PC-9 (cell line): Measurements from ENCODE around the gene SLC30A10. TPM values are rescaled to one million over a fixed set of nuclear protein-coding genes. Genes with fewer than 3 reads are reported as not detected.

ENCODE experiments used
- BruUV-seq: library from RNA; stranded (reverse); fragments of 400-500 nt; replicated peaks from 2 replicates; lab custom pipeline; 2021; lab: Mats Ljungman, UMichigan
- CTCF ChIA-PET: fragments of 300-600 bp; sonication (Branson Sonifier 250); formaldehyde crosslinking; loops from one replicate; lab custom pipeline; 2022; ENCODE audit warnings: antibody characterized with exemption; lab: Charles Lee
- POLR2A ChIA-PET: fragments of 300-600 bp; sonication (Branson Sonifier 250); formaldehyde crosslinking; loops from one replicate; lab custom pipeline; 2022; ENCODE audit warnings: antibody characterized with exemption; ENCODE audit not compliant: unreplicated experiment; lab: Charles Lee
- DNase-seq, 2 experiments: peaks; one replicate each; pipeline versions ENCODE4 v3.0.0 to v3.0.0-alpha.2; 2015 to 2022; ENCODE audit warnings: mixed read lengths in 1 of 2
- H2AFZ ChIP-seq: fragments of 200-600 bp; sonication (generic); 2 replicates; pipeline ENCODE4 v1.8.1; 2017; ENCODE audit warnings: antibody characterized with exemption
- H3F3A ChIP-seq: fragments of 200-600 bp; sonication (generic); 2 replicates; pipeline ENCODE4 v1.8.1; 2017; ENCODE audit warnings: antibody characterized with exemption, mild to moderate bottlenecking, low read depth; ENCODE audit not compliant: insufficient read depth
- H3K27ac ChIP-seq: fragments of 200-600 bp; sonication (generic); 2 replicates; pipeline ENCODE4 v1.6.1; 2016; ENCODE audit warnings: mixed run types
- H3K27me3 ChIP-seq: fragments of 200-600 bp; sonication (generic); 2 replicates; pipeline ENCODE4 v1.6.1; 2016; ENCODE audit warnings: low read depth, mixed run types; ENCODE audit not compliant: insufficient read depth
- H3K36me3 ChIP-seq: fragments of 200-600 bp; sonication (generic); 2 replicates; pipeline ENCODE4 v1.6.1; 2016; ENCODE audit warnings: low read depth, mixed run types
- H3K4me1 ChIP-seq: fragments of 200-600 bp; sonication (generic); replicated peaks from 2 replicates; pipeline ENCODE4 v1.6.1; 2016; ENCODE audit warnings: mixed run types; ENCODE audit not compliant: insufficient read depth
- H3K4me2 ChIP-seq: fragments of 200-600 bp; sonication (generic); 2 replicates; pipeline ENCODE4 v1.6.1; 2017; ENCODE audit warnings: mixed run types
- H3K4me3 ChIP-seq: fragments of 200-600 bp; sonication (generic); 2 replicates; pipeline ENCODE4 v1.6.1; 2016; ENCODE audit warnings: mixed run types
- H3K79me2 ChIP-seq: fragments of 200-600 bp; sonication (generic); 2 replicates; pipeline ENCODE4 v1.6.1; 2017; ENCODE audit warnings: low read depth, mixed run types
- H3K9me2 ChIP-seq: fragments of 200-600 bp; sonication (generic); 2 replicates; pipeline ENCODE4 v1.8.1; 2017; ENCODE audit warnings: mild to moderate bottlenecking; ENCODE audit not compliant: insufficient read depth
- H3K9me3 ChIP-seq: fragments of 200-600 bp; sonication (generic); 2 replicates; pipeline ENCODE4 v1.8.1; 2016; ENCODE audit warnings: low read depth; ENCODE audit not compliant: insufficient read depth
- H4K20me1 ChIP-seq: fragments of 200-600 bp; sonication (generic); 2 replicates; pipeline ENCODE4 v1.8.1; 2017; ENCODE audit not compliant: insufficient read depth
- EZH2 ChIP-seq: fragments of 200-600 bp; sonication (generic); IDR thresholded peaks from 2 replicates; pipeline ENCODE4 v1.8.0; 2017; ENCODE audit warnings: antibody characterized with exemption, low read depth
- intact Hi-C: fragments of 100-400 bp; cut with micrococcal nuclease; formaldehyde crosslinking; loops from one replicate; pipeline ENCODE4 v1.10.0; 2022; ENCODE audit not compliant: unreplicated experiment
- total RNA-seq: library from RNA; stranded (reverse); gene quantifications from 2 replicates; pipeline ENCODE4 v1.2.3, GENCODE V29; 2021
- TF ChIP-seq, protein P1 (sequence below): fragments of 200-600 bp; sonication (generic); conservative IDR thresholded peaks from 2 replicates; pipeline ENCODE4 v1.6.1; 2017; ENCODE audit warnings: mixed run types, antibody characterized with exemption, mild to moderate bottlenecking, moderate library complexity

Gene SLC30A10
- total RNA-seq, 1 experiment from 2014 or later = not detected

DNA sequence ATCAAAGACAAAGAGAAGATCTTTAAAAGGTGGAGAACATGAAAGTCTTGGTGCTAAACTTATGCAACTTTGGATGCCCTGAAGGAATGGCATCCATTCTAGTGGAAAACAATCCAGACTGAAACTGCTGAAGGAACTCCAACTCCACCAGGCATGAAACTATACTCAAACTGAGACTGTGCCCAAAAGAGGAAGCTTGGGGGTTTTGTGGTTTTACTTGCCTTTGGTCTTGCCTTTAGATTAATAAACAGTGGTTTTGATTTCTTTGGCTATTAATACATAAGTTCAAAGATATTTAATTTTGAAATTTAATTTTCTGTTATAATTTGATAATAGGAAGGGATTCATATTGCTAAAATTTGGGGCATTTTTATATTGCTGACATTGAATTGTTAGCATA lies 17.4 kb upstream of the SLC30A10 start:
- H3K27ac ChIP-seq = no peak overlapping the region
- H3F3A ChIP-seq = no peaks in the 10 kb centered on the region
- H3K9me3 ChIP-seq = no peaks in the 10 kb centered on the region
- H3K4me1 ChIP-seq = no peaks in the 10 kb centered on the region
- H4K20me1 ChIP-seq = no peaks in the 10 kb centered on the region
- no peaks in the 10 kb centered on the region for H3K79me2 ChIP-seq
- no peak for DNase-seq
- TF ChIP-seq, protein P1, sequence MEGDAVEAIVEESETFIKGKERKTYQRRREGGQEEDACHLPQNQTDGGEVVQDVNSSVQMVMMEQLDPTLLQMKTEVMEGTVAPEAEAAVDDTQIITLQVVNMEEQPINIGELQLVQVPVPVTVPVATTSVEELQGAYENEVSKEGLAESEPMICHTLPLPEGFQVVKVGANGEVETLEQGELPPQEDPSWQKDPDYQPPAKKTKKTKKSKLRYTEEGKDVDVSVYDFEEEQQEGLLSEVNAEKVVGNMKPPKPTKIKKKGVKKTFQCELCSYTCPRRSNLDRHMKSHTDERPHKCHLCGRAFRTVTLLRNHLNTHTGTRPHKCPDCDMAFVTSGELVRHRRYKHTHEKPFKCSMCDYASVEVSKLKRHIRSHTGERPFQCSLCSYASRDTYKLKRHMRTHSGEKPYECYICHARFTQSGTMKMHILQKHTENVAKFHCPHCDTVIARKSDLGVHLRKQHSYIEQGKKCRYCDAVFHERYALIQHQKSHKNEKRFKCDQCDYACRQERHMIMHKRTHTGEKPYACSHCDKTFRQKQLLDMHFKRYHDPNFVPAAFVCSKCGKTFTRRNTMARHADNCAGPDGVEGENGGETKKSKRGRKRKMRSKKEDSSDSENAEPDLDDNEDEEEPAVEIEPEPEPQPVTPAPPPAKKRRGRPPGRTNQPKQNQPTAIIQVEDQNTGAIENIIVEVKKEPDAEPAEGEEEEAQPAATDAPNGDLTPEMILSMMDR = no peak
- no peak for TF ChIP-seq EZH2
- intact Hi-C loops = no loop called here
- POLR2A ChIA-PET = no interaction called here
- no peaks in the 10 kb centered on the region for H3K36me3 ChIP-seq
- no peaks in the 10 kb centered on the region for H3K27me3 ChIP-seq
- BruUV-seq = no TSS peak
- H3K4me2 ChIP-seq = no peak overlapping the region
- H2AFZ ChIP-seq = no peak overlapping the region
- H3K9me2 ChIP-seq = no peaks in the 10 kb centered on the region
- CTCF ChIA-PET = no interaction called here
- H3K4me3 ChIP-seq = no peak overlapping the region

DNA sequence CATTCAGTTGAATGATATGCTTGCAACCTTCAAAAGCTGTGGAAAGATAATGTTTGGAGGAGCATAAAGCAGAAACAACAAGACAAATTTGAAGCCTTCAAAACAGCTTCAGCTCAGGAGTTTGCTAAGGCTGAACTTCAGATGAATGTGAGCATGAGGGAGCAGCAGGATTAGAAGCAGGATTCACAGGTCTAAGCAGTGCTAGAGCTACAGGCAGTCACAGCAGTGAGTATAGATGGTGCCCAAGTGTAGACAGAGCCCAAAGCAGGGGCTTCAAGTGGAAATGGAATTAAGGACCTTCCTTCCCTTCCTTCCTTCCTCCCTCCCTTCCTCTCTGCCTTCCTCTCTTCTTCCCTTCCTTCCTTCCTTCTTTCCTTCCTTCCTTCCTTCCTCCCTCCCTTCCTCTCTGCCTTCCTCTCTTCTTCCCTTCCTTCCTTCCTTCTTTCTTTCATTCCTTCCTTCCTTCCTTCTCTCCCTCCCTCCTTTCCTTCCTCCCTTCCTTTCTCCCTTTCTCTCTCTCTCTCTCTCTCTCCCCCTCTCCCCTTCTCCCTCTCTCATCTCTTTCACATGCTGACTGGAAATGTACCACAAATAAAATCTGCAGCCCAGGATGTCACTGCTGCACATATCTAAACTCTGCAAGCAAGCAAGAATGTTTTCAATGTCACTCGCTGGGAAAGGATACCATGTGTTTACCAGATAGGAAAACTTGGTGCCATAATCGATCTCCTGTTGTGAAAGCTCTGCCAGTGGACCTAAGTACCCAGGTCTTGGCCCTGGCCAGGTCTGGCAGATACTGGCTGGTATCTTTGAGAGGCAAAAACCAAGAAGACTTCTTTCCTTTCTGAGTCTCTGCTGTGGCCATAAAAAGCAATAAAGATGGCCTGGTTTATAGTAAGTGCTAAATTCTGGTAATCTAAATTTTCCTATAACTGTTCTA lies 13.1 kb upstream of the SLC30A10 start:
- POLR2A ChIA-PET = no interaction called here
- no peak for TF ChIP-seq EZH2
- TF ChIP-seq, protein P1 = no peak
- intact Hi-C loops = no loop called here
- H3K9me3 ChIP-seq = no peaks in the 10 kb centered on the region
- no peak overlapping the region for H3K27ac ChIP-seq
- H3K9me2 ChIP-seq = no peaks in the 10 kb centered on the region
- no peak overlapping the region for H3K4me2 ChIP-seq
- H3K36me3 ChIP-seq = no peaks in the 10 kb centered on the region
- H3K27me3 ChIP-seq = no peaks in the 10 kb centered on the region
- DNase-seq = no peak
- H3F3A ChIP-seq = no peaks in the 10 kb centered on the region
- no peak overlapping the region for H2AFZ ChIP-seq
- H3K4me1 ChIP-seq = no peaks in the 10 kb centered on the region
- no TSS peak for BruUV-seq
- CTCF ChIA-PET = no interaction called here
- H3K79me2 ChIP-seq = no peaks in the 10 kb centered on the region
- no peak overlapping the region for H3K4me3 ChIP-seq
- no peaks in the 10 kb centered on the region for H4K20me1 ChIP-seq

DNA sequence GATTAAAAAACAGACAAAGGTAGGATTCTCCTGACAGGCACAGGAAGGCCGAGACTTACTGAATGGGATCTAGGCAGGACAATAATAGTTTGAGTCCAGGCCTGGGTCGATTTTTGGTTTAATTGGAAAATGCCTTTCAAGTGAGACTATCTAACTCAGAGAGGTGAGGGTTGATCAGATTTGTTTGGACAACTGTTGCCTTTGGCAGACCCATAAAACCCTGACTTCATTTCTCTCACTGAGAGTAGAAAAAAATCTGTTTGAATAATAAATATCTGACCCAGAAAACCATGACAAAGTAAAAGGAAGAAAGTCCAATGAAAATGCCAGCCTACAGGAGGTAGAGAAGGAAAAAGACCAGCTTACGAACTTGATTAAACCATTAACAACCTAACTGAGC lies 12.3 kb upstream of the SLC30A10 start:
- H3K9me3 ChIP-seq = no peaks in the 10 kb centered on the region
- H3F3A ChIP-seq = no peaks in the 10 kb centered on the region
- no peak overlapping the region for H2AFZ ChIP-seq
- no peaks in the 10 kb centered on the region for H3K4me1 ChIP-seq
- CTCF ChIA-PET = no interaction called here
- no peaks in the 10 kb centered on the region for H3K79me2 ChIP-seq
- H3K27ac ChIP-seq = no peak overlapping the region
- POLR2A ChIA-PET = no interaction called here
- intact Hi-C loops = no loop called here
- TF ChIP-seq, protein P1 = no peak
- no peak for TF ChIP-seq EZH2
- H3K4me2 ChIP-seq = no peak overlapping the region
- no peaks in the 10 kb centered on the region for H4K20me1 ChIP-seq
- H3K36me3 ChIP-seq = no peaks in the 10 kb centered on the region
- no peak for DNase-seq
- no TSS peak for BruUV-seq
- H3K9me2 ChIP-seq = no peaks in the 10 kb centered on the region
- H3K27me3 ChIP-seq = no peaks in the 10 kb centered on the region
- no peak overlapping the region for H3K4me3 ChIP-seq
